ENCODE data around the gene PLEKHG4B. TPM values are rescaled to one million over a fixed set of nuclear protein-coding genes. Genes with fewer than 3 reads are reported as not detected.
"Not testable (repeated sequence)": the region's sequence is repeated elsewhere in the genome, so short reads cannot be mapped to it uniquely, and the experiment has no call there.

The PLEKHG4B gene
- total RNA-seq, result 0.36 TPM

- peak; percentile 53 for ATAC-seq
These were observed at the start of gene PLEKHG4B for GRCh38 chr5:91556-92263. Gene PLEKHG4B, plus strand, starts transcription at chr5:92168. Its CDS starts 64 bp downstream, at chr5:92232.

- ATAC-seq, result peak; percentile 58
These were observed 49.7 kb upstream of the PLEKHG4B start for GRCh38 chr5:42250-42649.

DNA sequence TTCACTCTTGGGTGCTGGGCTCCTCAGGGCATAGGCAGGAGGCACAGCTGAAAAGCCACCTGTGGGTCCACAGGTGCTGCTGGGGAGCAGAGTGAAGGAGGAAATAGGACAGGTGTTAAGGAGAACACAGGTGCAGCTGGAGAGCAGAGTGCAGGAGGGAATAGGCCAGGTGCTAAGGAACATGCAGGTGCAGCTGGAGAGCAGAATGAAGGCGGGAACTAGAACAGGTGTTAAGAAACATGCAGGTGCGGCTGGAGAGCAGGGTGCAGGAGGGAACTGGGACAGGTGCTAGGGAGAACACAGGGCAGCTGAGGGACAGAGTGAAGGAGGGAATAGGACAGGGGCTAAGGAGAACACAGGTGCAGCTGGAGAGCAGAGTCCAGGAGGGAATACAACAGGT lies 43.8 kb upstream of the PLEKHG4B start:
- ATAC-seq, result no peak

DNA sequence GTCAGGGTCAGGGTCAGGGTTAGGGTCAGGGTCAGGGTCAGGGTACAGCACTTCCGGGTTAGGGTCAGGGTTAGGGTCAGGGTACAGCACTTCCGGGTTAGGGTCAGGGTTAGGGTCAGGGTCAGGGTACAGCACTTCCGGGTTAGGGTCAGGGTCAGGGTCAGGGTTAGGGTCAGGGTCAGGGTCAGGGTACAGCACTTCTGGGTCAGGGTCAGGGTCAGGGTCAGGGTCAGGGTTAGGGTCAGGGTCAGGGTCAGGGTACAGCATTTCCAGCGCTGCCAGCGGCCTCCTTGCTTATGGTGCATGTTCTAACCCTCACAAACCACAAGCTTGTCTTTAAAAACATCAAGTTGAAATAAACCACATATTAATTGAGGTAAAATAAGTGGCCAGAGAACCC lies 42.4 kb upstream of the PLEKHG4B start:
- ATAC-seq, result not testable (repeated sequence)

DNA sequence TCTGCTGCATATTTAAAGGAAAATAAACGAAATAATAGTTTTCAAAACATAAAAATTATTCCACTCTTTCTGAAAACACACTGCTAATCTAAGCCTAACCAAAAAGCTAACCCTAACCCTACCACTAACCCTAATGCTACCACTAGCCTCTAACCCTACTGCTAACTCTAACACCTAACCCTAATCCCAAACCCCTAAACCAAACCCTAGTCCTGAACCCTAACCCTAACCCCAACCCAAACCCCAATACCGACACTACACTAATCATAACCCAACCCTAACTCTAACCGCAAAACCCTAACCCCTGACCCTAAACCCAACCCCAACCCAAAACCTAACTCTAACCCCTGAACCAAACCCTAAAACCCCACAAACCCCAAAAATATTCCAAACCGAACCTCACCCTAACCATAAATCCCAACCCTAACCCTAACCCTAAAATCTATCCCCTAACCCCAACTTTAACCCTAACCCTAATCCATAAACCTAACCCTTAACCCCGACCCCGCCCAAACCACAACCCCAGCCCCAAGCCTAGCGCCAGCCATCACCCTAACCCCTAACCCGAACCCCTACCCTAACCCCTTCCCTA lies 41.9 kb upstream of the PLEKHG4B start:
- ATAC-seq, result no peak

DNA sequence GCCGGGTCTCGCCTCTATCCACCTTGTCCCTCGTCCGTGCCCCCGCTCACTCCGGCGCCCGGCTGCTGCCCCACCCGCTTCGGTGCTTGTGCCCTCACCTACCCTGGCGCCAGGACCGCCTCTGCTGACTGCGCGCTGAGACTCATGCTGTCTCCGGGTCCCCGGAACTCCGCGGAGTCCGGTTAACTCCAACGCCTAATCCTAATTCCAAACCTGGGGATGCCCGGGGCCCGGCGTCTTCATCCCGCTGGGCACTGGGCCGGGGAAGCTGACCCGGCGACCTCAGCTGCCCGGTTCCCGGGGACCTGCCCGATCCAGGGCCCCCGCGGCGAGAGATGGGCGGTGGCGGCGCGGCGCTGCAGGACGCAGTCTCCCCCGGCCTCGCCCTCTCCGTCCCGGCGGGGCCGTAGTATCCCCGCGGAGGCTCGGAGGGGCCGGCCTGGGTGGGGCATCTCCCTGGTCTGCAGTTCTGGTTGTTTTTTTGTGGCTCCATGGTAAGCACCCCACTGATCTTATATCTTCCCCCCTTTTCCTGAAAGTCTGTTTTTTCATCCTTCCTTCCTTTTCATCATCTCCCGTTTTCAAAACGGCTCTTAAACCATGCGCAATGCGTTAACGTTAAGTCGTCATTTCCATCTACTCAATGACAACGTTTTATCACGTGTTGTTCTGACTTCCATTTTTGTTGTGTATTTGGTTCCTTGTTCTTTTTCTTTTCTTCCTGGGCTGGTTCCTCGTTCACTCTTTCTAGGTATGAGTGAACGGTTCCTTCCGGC lies 41.1 kb upstream of the PLEKHG4B start:
- no peak for ATAC-seq

DNA sequence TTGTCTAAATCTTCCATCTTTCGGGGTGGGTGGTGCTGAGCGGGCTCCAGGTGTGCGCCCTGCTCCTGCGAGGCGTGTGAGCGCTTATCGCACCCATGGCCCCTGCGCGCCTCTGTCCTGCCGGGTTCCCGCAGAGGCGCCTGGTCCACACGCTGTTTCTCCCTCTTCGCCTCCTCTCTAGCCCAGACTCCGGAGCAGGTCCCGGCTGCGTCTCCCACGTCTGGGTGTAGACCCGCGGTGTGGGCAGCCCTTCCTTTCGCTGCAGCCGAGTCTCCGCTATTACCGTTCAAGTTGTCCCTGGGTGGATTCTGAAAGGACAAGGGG lies 40.5 kb upstream of the PLEKHG4B start:
- no peak for ATAC-seq

DNA sequence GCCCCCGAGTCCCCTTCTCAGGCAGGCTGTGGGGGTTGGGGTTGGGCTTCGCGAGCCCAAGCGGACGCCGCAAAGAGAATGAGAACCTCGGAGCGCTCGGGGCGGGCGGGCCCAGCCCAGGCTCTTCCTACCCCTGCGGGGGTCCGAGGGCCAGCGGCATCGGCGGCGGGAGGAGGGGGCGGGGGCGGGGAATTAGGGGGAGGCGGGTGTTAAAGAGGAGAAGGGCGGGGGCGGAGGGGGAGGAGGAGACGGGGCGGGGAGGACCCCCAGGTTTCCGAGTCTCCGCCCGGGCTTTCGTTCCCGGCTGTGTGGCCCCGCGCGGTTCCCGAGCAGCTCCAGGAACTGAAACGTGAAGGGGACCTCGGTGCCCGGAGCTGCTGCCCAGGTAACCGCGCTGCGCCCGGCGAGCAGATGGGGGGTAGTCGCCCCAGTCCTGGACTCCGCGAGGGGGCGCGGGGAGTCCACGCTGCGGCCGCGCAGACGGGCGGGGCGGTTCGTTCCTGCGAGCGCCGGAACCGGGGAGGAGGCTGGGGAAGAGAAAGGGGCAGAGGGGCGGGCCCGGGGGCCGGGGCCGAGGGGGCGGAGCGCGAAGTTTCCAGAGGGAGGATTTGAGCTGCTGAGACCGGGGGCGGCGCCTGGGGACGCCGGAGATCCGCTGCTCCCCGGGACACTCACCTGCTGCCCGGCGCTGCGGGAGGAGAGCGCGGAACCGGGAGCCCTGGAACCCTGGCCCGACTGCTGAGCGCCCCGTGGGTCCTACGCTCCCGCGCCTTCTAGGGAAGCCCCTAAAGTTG lies 38.4 kb upstream of the PLEKHG4B start:
- peak; percentile 58 for ATAC-seq

DNA sequence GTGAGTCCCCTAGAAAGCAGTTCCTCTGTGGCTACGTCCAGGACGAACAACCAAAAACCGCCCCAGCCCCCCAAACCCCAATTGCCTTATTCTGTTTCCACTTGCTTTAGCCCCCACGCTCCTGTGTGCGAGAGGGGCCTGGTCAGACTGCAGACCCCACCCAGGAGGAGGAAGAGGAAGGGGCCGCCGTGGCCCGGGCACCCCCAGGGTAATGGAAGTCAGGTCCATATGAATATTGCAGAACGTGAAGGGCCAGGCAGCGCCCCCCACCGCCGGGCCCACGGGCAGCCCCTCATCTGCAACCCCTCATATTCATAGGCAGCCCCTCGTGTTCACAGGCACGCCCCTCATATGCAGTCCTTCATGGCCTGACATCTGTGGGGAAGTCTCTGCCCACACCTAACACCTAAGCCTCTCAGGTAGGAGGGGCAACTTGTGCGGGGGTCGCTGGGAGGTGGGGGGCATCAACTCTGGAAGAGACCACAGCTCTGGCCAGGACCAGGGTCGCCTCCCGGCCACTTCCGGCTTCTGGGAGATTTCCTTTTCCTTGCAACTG lies 37.7 kb upstream of the PLEKHG4B start:
- ATAC-seq, result no peak

GRCh38 chr5:54876-55569 lies 36.9 kb upstream of the PLEKHG4B start:
- no peak for ATAC-seq

DNA sequence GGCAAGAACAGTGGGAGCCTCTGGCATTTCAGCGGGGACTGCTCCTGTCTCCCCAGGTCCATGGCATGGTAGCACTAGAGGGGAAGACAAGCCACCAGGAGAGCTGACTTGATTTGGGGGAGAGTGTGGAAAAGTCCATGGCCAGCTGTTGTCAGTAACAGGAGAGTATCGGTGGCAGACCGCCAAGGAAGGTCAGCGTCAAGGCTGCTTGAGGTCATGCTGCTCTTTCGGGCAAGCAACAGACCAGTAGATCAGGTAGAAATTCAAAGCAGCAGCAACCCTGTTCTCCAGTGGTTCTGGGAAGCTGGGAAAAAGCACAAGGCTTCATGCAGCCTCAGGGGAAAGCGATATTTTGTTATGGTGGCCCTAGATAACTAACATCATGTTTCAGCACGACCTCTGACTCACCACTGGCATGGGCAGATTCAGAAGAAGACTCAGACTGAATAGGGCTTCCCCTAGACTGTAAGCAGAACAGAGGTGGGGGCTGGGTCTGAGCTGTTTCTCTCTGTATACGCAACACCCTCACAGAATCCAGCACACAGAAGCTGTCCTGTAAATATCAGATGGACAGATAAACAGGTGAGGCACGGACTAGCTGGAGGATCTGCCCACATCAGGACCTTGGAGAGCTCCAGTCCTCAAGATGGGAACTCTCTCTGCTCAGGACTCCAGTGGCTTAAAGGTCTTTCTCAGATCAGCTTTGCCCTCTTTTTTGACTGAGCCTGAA lies 35.2 kb upstream of the PLEKHG4B start:
- ATAC-seq, result peak; percentile 76

DNA sequence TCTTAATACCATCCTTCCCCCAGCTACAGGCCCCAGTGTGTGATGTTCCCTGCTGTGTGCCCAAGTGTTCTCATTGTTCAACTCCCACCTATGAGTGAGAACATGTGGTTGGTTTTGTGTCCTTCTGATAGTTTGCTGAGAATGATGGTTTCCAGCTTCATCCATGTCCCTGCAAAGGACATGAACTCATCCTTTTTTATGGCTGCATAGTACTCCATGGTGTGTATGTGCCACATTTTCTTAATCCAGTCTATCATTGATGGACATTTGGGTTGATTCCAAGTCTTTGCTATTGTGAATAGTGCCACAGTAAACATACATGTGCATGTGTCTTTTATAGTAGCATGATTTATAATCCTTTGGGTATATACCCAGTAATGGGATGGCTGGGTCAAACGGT lies 31.7 kb upstream of the PLEKHG4B start:
- not testable (repeated sequence) for ATAC-seq

DNA sequence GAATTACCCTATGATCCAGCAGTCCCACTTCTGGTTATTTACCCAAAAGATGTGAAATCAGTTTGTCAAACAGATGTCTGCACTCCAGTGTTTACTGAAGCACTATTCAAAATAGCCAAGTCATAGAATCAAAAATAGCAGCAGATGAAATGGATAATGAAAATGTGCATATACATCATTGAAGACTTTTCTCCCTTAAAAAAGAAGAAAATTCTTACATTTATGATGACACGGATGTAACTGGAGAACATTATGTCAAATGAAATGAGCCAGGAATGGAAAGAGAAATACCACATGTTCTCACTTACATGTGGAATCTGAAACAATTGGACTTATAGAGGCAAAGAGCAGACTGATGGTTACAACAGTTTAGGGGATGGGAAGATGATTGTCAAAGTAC lies 21.5 kb upstream of the PLEKHG4B start:
- ATAC-seq, result no peak

DNA sequence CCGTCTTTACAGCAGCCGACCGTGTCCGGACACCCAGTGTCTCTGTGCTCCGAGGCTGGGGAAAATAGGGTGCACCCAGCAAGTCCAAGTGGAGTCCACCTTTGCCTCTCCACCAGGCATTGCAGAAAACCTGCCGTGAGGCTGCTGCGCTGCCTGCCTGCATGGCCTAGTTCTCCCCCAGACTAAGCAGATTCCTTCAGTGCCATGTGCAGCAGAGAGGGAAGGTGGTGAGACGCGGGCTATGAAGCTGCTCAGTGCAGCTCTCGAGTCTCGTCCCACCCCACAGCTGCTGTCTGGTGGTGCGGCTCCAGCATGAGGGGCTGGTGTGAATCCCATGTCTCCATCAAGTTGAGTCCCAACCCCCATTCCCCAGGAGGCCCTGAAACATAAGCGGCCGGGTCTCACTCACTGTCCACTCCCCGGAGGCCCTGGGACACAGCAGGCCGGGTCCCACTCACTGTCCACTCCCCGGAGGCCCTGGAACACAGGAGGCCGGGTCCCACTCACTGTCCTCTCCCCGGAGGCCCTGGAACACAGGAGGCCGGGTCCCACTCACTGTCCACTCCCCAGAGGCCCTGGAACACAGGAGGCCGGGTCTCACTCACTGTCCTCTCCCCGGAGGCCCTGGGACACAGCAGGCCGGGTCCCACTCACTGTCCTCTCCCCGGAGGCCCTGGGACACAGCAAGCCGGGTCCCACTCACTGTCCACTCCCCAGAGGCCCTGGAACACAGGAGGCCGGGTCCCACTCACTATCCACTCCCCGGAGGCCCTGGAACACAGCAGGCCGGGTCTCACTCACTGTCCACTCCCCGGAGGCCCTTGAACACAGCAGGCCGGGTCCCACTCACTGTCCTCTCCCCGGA lies 19.4 kb upstream of the PLEKHG4B start:
- ATAC-seq, result not testable (repeated sequence)

GRCh38 chr5:73181-73447 lies 18.9 kb upstream of the PLEKHG4B start:
- ATAC-seq, result not testable (repeated sequence)

- ATAC-seq, result no peak
These were observed 18.0 kb upstream of the PLEKHG4B start for GRCh38 chr5:73768-74502.

DNA sequence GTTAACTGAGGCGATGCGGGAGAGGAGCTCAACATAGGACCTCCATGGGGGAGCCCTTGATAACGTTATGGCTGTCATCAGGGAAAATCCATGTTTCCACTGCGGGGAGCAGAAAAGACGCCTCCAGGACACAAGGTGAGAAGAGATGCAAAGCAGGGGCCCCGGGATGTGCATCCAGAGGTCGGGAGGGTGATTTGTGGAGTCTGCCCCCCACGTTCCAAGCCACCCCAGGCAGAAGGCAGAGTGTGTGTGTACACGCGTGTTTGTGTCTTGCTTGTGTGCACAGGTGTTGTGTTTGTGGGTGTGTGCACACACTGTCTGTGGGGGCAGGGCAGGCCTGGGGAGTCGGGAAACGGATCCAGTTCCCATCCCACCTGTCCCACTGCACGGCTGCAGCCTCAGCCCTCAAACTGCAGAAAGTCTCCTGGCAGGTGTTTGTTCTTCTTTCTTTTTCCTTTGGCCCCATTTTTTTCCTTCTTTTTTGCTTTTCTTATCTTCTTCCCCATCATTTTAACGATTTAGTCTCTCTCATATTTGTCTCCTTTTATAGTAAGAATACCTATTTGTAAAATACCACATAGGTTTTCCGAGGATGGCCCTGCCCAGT lies 17.4 kb upstream of the PLEKHG4B start:
- ATAC-seq, result no peak

- no peak for ATAC-seq
These were observed 16.3 kb upstream of the PLEKHG4B start for GRCh38 chr5:75331-76320.

Measured in esophagus mucosa (tissue), 1 donor.